Motor neuron (in vitro differentiated cells): ENCODE measurements around the gene APOH. TPM values are rescaled to one million over a fixed set of nuclear protein-coding genes. Genes with fewer than 3 reads are reported as not detected.

Experiments
- ATAC-seq, 8 experiments: fragments of 200-7000 bp; cut with Tn5 transposase; replicated peaks in 6 of 8; 2 replicates each; pipeline ENCODE4 v1.8.0; 2021; ENCODE audit warnings: mild to moderate bottlenecking in 8 of 8, moderate library complexity in 8 of 8
- H3K27ac ChIP-seq, 2 donors: fragments of 250-450 bp; sonication (Bioruptor Pico); 2 replicates each; pipeline ENCODE4 v1.9.0; 2021; ENCODE audit warnings: antibody characterized with exemption in 2 of 2, mild to moderate bottlenecking in 2 of 2, moderate library complexity in 1 of 2
- H3K4me1 ChIP-seq, 2 donors: fragments of 250-450 bp; sonication (Bioruptor Pico); replicated peaks in 1 of 2; 2 replicates each; pipeline ENCODE4 v1.6.1; 2021; ENCODE audit warnings: antibody characterized with exemption in 2 of 2, mild to moderate bottlenecking in 2 of 2, moderate library complexity in 1 of 2
- H3K4me3 ChIP-seq, 5 donors: fragments of 250-450 bp; sonication (Bioruptor Pico); 2 replicates each; pipeline ENCODE4 v1.9.0; 2021; ENCODE audit warnings: antibody characterized with exemption in 5 of 5, mild to moderate bottlenecking in 5 of 5, moderate library complexity in 4 of 5
- WGBS, 10 experiments: fragments of 450-650 bp; shearing (Covaris generic); methylation state at CpG; one replicate each; pipeline ENCODE4 v1.0.0; 2022; 5-methylcytosine and 5-hydroxymethylcytosine counted together
- in situ Hi-C, 9 experiments: fragments of 400-800 bp; cut with MboI; loops; one replicate each; pipeline ENCODE4 v1.15.0; 2021; ENCODE audit warnings: low sequenced_read_pairs in 9 of 9, low pct_unique_long_range_greater_than_20kb in 2 of 9; ENCODE audit not compliant: unreplicated experiment in 9 of 9
- total RNA-seq, 8 experiments: library from RNA; unstranded; fragments of 300-600 nt; gene quantifications; 2 replicates each; pipeline versions ENCODE4 v1.2.3 to v1.2.4, GENCODE V29; 2022

Gene APOH, protein sequence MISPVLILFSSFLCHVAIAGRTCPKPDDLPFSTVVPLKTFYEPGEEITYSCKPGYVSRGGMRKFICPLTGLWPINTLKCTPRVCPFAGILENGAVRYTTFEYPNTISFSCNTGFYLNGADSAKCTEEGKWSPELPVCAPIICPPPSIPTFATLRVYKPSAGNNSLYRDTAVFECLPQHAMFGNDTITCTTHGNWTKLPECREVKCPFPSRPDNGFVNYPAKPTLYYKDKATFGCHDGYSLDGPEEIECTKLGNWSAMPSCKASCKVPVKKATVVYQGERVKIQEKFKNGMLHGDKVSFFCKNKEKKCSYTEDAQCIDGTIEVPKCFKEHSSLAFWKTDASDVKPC
- not detected for total RNA-seq

GRCh38 chr17:66228887-66229782, at the start of gene APOH:
APOH (minus strand) TSS chr17:66229415; CDS start chr17:66229379, 36 bp downstream.
- in situ Hi-C loops = no loop called here
- H3K27ac ChIP-seq = no peak within 1 kb of the TSS
- WGBS, 10 experiments = 45 to 100% (median 87%) methylated on average over 2 to 11 of the region's 20 CpGs
- ATAC-seq = no peak
- no peak within 1 kb of the TSS for H3K4me3 ChIP-seq
- no peaks in the 10 kb centered on the region for H3K4me1 ChIP-seq

DNA sequence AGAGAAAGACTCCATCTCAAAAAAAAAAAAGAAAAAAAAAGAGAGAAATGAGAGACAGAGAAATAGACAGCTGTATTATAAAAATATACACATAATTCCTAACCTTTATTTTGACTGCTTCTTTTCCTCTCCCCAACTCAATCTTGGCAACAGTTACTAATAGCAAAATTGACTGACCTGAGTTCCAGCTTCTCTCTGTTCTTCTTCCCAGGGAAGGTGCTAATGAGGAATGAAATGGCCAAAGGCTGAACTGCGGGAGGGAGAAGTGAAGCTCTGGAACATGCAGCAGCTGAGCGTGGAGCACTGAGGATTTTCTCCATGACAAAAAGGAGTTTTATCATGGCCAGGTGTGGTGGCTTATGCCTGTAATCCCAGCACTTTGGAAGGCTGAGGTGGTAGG, 48.0 kb upstream of the APOH start:
- no peak for ATAC-seq
- H3K4me1 ChIP-seq = peaks cover 0 to 4% of the 10 kb centered on the region in 2 donors
- no peak overlapping the region for H3K4me3 ChIP-seq
- no peak overlapping the region for H3K27ac ChIP-seq
- in situ Hi-C loops = no loop called here
- 17 to 100% (median 90%) methylated on average over 1 to 2 of the region's 2 CpGs; no CpG with 5 or more reads in 2 of the 10 experiments for WGBS, 10 experiments

DNA sequence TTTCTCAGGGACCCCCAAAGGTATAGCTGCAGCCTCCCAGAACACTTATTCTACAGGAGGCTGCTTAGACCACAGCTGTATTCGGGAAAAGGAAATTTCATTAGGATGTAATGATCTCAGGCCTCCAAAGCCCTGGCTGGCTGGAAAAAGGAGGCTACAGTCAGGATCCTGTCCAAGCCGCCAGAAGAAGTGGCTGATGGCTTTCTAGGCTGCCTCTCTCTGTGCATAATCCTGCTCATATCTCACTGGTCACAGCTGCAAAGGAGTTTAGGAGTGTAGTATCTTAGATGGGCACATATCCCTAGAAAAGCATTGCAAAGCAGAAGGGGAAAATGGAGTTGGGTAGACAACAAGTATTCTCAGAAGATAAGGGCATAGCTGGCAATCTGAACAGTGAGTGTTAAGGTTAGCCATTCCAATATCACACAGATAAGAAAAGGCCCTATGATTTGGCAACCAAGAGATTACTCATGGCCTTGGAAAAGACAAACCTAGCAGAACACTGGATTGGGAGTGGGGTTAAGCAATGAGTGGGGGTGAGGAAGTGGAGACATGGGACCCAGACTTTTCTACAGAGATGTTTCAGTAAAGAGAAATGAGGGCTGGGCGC, 47.2 kb upstream of the APOH start:
- Histone ChIP-seq H3K4me1 (peaks cover 0 to 4% of the 10 kb centered on the region in 2 donors), H3K27ac (no peak overlapping the region), H3K4me3 (no peak overlapping the region)
- no peak for ATAC-seq
- in situ Hi-C loops = no loop called here
- 60 to 100% (median 78%) methylated on average over 1 to 2 of the region's 3 CpGs; no CpG with 5 or more reads in 6 of the 10 experiments for WGBS, 10 experiments

- Histone ChIP-seq H3K4me3 (no peak overlapping the region), H3K4me1 (peaks cover 0 to 4% of the 10 kb centered on the region in 2 donors), H3K27ac (no peak overlapping the region)
- in situ Hi-C loops = no loop called here
- ATAC-seq = peak in 2 of 8 experiments; percentile 96 to 98
- WGBS, 10 experiments = 0 to 100% (median 83%) methylated on average over 1 to 3 of the region's 6 CpGs; no CpG with 5 or more reads in 5 of the 10 experiments
Observed at GRCh38 chr17:66275651-66276050, 46.4 kb upstream of the APOH start.

- no peak for ATAC-seq
- H3K4me3 ChIP-seq = no peak overlapping the region
- in situ Hi-C loops = loop anchor here in 5 of 9 experiments (25.0 kb wide), 3 partner anchors 289 to 414 kb away; no protein-coding TSS in a partner anchor
- H3K4me1 ChIP-seq = peaks cover 0 to 4% of the 10 kb centered on the region in 2 donors
- no peak overlapping the region for H3K27ac ChIP-seq
Observed at GRCh38 chr17:66273586-66273848, 44.3 kb upstream of the APOH start.

GRCh38 chr17:66272811-66273585, 43.8 kb upstream of the APOH start:
- ATAC-seq = no peak
- Histone ChIP-seq H3K4me1 (peaks cover 0 to 4% of the 10 kb centered on the region in 2 donors), H3K4me3 (no peak overlapping the region), H3K27ac (no peak overlapping the region)
- in situ Hi-C loops = loop anchor here in 5 of 9 experiments (25.0 kb wide), 3 partner anchors 289 to 414 kb away; no protein-coding TSS in a partner anchor
- WGBS, 10 experiments = 4 to 93% (median 57%) methylated on average over 2 to 5 of the region's 5 CpGs

DNA sequence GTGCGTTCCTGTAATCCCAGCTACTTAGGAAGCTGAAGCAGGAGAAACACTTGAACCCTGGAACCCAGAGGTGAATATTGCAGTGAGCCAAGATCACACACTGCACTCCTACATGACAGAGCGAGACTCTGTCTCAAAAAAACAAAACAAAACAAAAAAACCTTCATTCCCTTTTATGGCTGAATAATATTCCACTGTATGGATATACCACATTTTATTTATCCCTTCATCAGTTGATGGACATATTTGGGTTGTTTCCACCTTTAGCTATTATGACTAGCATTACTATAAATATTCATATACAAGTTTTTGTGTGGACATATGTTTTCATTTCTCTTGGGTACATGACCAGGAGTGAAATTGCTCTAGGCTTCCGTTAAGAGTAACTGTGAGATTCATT, 42.3 kb upstream of the APOH start:
- H3K27ac ChIP-seq = no peak overlapping the region
- WGBS, 10 experiments = 60 to 100% (median 92%) methylated on average over 1 to 3 of the region's 3 CpGs; no CpG with 5 or more reads in 1 of the 10 experiments
- in situ Hi-C loops = loop anchor here in 5 of 9 experiments (25.0 kb wide), 3 partner anchors 291 to 416 kb away; no protein-coding TSS in a partner anchor
- ATAC-seq = no peak
- no peak overlapping the region for H3K4me3 ChIP-seq
- no peaks in the 10 kb centered on the region for H3K4me1 ChIP-seq

- in situ Hi-C loops = loop anchor here in 5 of 9 experiments (25.0 kb wide), 3 partner anchors 292 to 417 kb away; no protein-coding TSS in a partner anchor
- no peak for ATAC-seq
Observed at GRCh38 chr17:66270106-66270505, 40.9 kb upstream of the APOH start.

DNA sequence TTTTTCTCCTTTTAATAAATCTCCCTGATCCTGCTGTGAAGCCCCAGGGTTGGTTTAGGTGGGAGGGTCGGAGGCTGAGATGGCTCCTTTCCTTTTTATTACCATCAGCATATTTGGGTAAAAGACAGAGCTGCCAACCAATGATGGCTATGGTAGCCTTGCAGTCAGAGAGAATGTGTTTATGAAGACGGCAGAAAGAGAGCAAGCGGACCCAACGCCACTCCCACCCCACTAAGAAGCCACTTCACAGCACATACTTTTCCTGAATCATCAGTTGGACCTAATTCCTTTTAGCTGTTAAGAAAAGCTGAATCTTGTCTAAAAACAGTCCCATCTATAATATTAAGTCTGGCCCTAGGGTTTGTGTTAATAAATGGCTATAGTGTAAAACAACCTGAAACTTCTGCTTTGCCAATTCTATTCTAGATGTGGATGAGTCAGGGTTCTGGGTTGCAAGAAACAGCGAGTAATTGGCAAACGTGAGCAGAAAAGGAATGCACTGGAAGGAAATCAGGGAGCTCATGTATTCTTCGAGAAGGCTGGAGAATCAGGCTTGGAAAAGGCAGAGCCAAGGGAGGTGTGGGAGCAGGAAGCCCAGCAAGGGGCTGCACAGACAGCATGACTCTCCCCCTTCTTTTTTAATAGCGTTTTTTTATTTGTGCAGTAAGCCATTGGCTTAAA, 39.2 kb upstream of the APOH start:
- H3K27ac ChIP-seq = no peak overlapping the region
- in situ Hi-C loops = loop anchor here in 5 of 9 experiments (25.0 kb wide), 3 partner anchors 294 to 419 kb away; no protein-coding TSS in a partner anchor
- H3K4me3 ChIP-seq = no peak overlapping the region
- WGBS, 10 experiments = 0 to 81% (median 67%) methylated on average over 1 to 6 of the region's 8 CpGs; no CpG with 5 or more reads in 1 of the 10 experiments
- ATAC-seq = no peak
- H3K4me1 ChIP-seq = no peaks in the 10 kb centered on the region

More at GRCh38 chr17:66270106-66270505, 40.9 kb upstream of the APOH start:
- H3K4me3 ChIP-seq = no peak overlapping the region
- no peaks in the 10 kb centered on the region for H3K4me1 ChIP-seq
- WGBS, 10 experiments = 29 to 100% (median 81%) methylated on average over 1 to 2 of the region's 2 CpGs
- H3K27ac ChIP-seq = no peak overlapping the region

- no peak for ATAC-seq
Observed at GRCh38 chr17:66264696-66265095, 35.5 kb upstream of the APOH start.

GRCh38 chr17:66262767-66263166, 33.6 kb upstream of the APOH start:
- peak in 1 of 8 experiments; percentile 62 for ATAC-seq
- Histone ChIP-seq H3K4me3 (no peak overlapping the region), H3K4me1 (no peaks in the 10 kb centered on the region), H3K27ac (no peak overlapping the region)
- in situ Hi-C loops = loop anchor here in 5 of 9 experiments (25.0 kb wide), 3 partner anchors 300 to 425 kb away; no protein-coding TSS in a partner anchor
- 0 to 80% (median 34%) methylated on average over 1 to 2 of the region's 2 CpGs; no CpG with 5 or more reads in 4 of the 10 experiments for WGBS, 10 experiments

More at GRCh38 chr17:66264696-66265095, 35.5 kb upstream of the APOH start:
- 25 to 97% (median 85%) methylated on average over 1 to 5 of the region's 5 CpGs for WGBS, 10 experiments
- H3K4me3 ChIP-seq = no peak overlapping the region
- no peaks in the 10 kb centered on the region for H3K4me1 ChIP-seq
- H3K27ac ChIP-seq = no peak overlapping the region
- in situ Hi-C loops = loop anchor here in 5 of 9 experiments (25.0 kb wide), 3 partner anchors 298 to 423 kb away; no protein-coding TSS in a partner anchor
